Testis (tissue), 3 donors: ENCODE measurements around the gene MAPK11. TPM values are rescaled to one million over a fixed set of nuclear protein-coding genes. Genes with fewer than 3 reads are reported as not detected.

Experiments used
- DNase-seq: peaks from one replicate; pipeline ENCODE4 v3.0.0-alpha.2; 2019
- H3K27ac ChIP-seq, 2 donors: fragments of 200-600 bp; sonication (generic); one replicate each; pipeline ENCODE4 v1.5.1; 2019
- H3K27me3 ChIP-seq: fragments of 200-600 bp; sonication (generic); one replicate; pipeline ENCODE4 v1.5.1; 2019
- H3K36me3 ChIP-seq: fragments of 200-600 bp; sonication (generic); one replicate; pipeline ENCODE4 v1.5.1; 2017; ENCODE audit warnings: low read depth; ENCODE audit errors: missing control alignments
- H3K4me1 ChIP-seq: fragments of 200-600 bp; sonication (generic); one replicate; pipeline ENCODE4 v1.5.1; 2019
- H3K4me3 ChIP-seq, 2 donors: fragments of 200-600 bp; sonication (generic); one replicate each; pipeline ENCODE4 v1.5.1; 2017 to 2019
- H3K9me3 ChIP-seq: fragments of 200-600 bp; sonication (generic); one replicate; pipeline ENCODE4 v1.5.1; 2017
- CTCF ChIP-seq, 3 experiments: fragments of 450-650 bp in 2 of 3; fragments of 200-600 bp in 1 of 3; sonication (generic) in 1 of 3; IDR thresholded peaks; one replicate each; pipeline ENCODE4 v1.5.1; 2016 to 2019; ENCODE audit warnings: antibody characterized with exemption in 3 of 3, mild to moderate bottlenecking in 2 of 3, moderate library complexity in 1 of 3
- POLR2A ChIP-seq: fragments of 450-650 bp; IDR thresholded peaks from one replicate; pipeline ENCODE4 v1.6.1; 2017; ENCODE audit warnings: antibody characterized with exemption, mild to moderate bottlenecking, moderate library complexity
- WGBS, 2 donors: methylation state at CpG; one replicate each; pipeline ENCODE4 v1.1.5; 2018; 5-methylcytosine and 5-hydroxymethylcytosine counted together
- intact Hi-C: fragments of 100-400 bp; cut with DNase I; formaldehyde crosslinking; loops from one replicate; pipeline ENCODE4 v1.15.1; 2023; ENCODE audit warnings: low total_unique reads
- polyA plus RNA-seq: library from polyadenylated mRNA; stranded (reverse); fragments of 350-450 nt; fragmentation: Illumina TruSeq; extraction: RNeasy Lipid Tissue Mini Kit (QIAGEN cat#74804); gene quantifications from one replicate; pipeline ENCODE4 v1.2.3, GENCODE V29; 2014; ENCODE audit warnings: low read depth, low replicate concordance; ENCODE audit not compliant: insufficient read depth
- total RNA-seq, 2 donors: library from RNA; depleted of rRNA; stranded (reverse); fragments of >200 nt; gene quantifications; one replicate each; pipeline ENCODE4 v1.2.3, GENCODE V29; 2016

The MAPK11 gene
- total and polyA plus RNA-seq, 3 donors from 2014 or later: 6.4 to 10.7 (median 8.3) TPM

- Histone ChIP-seq H3K27me3 (no peaks in the 10 kb centered on the region), H3K27ac (no peak overlapping the region), H3K4me1 (peaks cover 80% of the 10 kb centered on the region), H3K36me3 (no peaks in the 10 kb centered on the region), H3K4me3 (peak overlapping the region; percentile 18 to 29), H3K9me3 (no peaks in the 10 kb centered on the region)
- TF ChIP-seq POLR2A: no peak
- no peak for TF ChIP-seq CTCF (IDR thresholded peaks at IDR 0.05)
- 45% methylated on average over 67 of the region's 93 CpGs; no CpG with 5 or more reads in 1 of the 2 donors for WGBS, 2 donors
- DNase-seq: no peak
- intact Hi-C loops: no loop called here
Measured at GRCh38 chr22:50299785-50300619, 29.8 kb upstream of the MAPK11 start.

GRCh38 chr22:50298937-50299784 is 29.0 kb upstream of the MAPK11 start:
- Histone ChIP-seq H3K9me3 (no peaks in the 10 kb centered on the region), H3K4me1 (peaks cover 80% of the 10 kb centered on the region), H3K4me3 (peak overlapping the region; percentile 18 to 29), H3K27ac (no peak overlapping the region), H3K27me3 (no peaks in the 10 kb centered on the region), H3K36me3 (no peaks in the 10 kb centered on the region)
- no peak for DNase-seq
- 57 to 60% methylated on average over 22 to 57 of the region's 59 CpGs for WGBS, 2 donors
- TF ChIP-seq POLR2A (no peak), CTCF (IDR thresholded peaks at IDR 0.05) (no peak)
- intact Hi-C loops: no loop called here

- WGBS, 2 donors: 96 to 97% methylated on average over 2 to 4 of the region's 4 CpGs
- peaks cover 80% of the 10 kb centered on the region for H3K4me1 ChIP-seq
- no peaks in the 10 kb centered on the region for H3K9me3 ChIP-seq
- no peak for DNase-seq
- TF ChIP-seq POLR2A: no peak
- no peak for TF ChIP-seq CTCF (IDR thresholded peaks at IDR 0.05)
- intact Hi-C loops: no loop called here
- no peak overlapping the region for H3K4me3 ChIP-seq
- H3K36me3 ChIP-seq: no peaks in the 10 kb centered on the region
- no peak overlapping the region for H3K27ac ChIP-seq
- no peaks in the 10 kb centered on the region for H3K27me3 ChIP-seq
Measured at GRCh38 chr22:50298266-50298637, 28.1 kb upstream of the MAPK11 start.

GRCh38 chr22:50297510-50298265 is 27.5 kb upstream of the MAPK11 start:
- TF ChIP-seq POLR2A: no peak
- DNase-seq: no peak
- whole genome bisulfite sequencing, 2 donors: 84 to 87% methylated on average over 13 to 20 of the region's 20 CpGs
- no peaks in the 10 kb centered on the region for H3K9me3 ChIP-seq
- no peak overlapping the region for H3K27ac ChIP-seq
- H3K4me1 ChIP-seq: peaks cover 81% of the 10 kb centered on the region
- intact Hi-C loops: no loop called here
- no peaks in the 10 kb centered on the region for H3K36me3 ChIP-seq
- H3K27me3 ChIP-seq: no peaks in the 10 kb centered on the region
- no peak overlapping the region for H3K4me3 ChIP-seq
